GM12875 (cell line): Measurements from ENCODE around the gene FBXO27.
"Not testable (repeated sequence)": the region's sequence is repeated elsewhere in the genome, so short reads cannot be mapped to it uniquely, and the experiment has no call there.

ENCODE experiments used
- H3K4me3 ChIP-seq: one replicate; pipeline ENCODE4 v1.5.1; 2011; ENCODE audit warnings: low read depth, low read length, control low read depth
- CTCF ChIP-seq: IDR thresholded peaks from 2 replicates; pipeline ENCODE4 v1.5.1; 2011; ENCODE audit warnings: low read depth, mild to moderate bottlenecking, control low read depth, inconsistent platforms, low read length, moderate library complexity, borderline replicate concordance; ENCODE audit not compliant: insufficient read depth

The FBXO27 gene

GRCh38 chr19:38990949-38991697 lies 41.2 kb downstream of the FBXO27 start:
- H3K4me3 ChIP-seq = no peak overlapping the region
- no peak for TF ChIP-seq CTCF

GRCh38 chr19:38989614-38990013 lies 42.7 kb downstream of the FBXO27 start:
- not testable (repeated sequence) for H3K4me3 ChIP-seq

GRCh38 chr19:38989066-38989605 lies 43.2 kb downstream of the FBXO27 start:
- no peak overlapping the region for H3K4me3 ChIP-seq
- TF ChIP-seq CTCF = no peak

GRCh38 chr19:38988627-38989026 lies 43.7 kb downstream of the FBXO27 start:
- H3K4me3 ChIP-seq = not testable (repeated sequence)

GRCh38 chr19:38987745-38988144 lies 44.6 kb downstream of the FBXO27 start:
- H3K4me3 ChIP-seq = not testable (repeated sequence)

GRCh38 chr19:38985262-38985661 lies 47.1 kb downstream of the FBXO27 start:
- no peak for TF ChIP-seq CTCF
- no peak overlapping the region for H3K4me3 ChIP-seq

- TF ChIP-seq CTCF = no peak
- no peak overlapping the region for H3K4me3 ChIP-seq
These were observed 51.6 kb downstream of the FBXO27 start for GRCh38 chr19:38980583-38981374.

- H3K4me3 ChIP-seq = no peak overlapping the region
- TF ChIP-seq CTCF = no peak
These were observed 52.5 kb downstream of the FBXO27 start for GRCh38 chr19:38979812-38980211.
